ENCODE data around the gene LRP11. TPM values are rescaled to one million over a fixed set of nuclear protein-coding genes. Genes with fewer than 3 reads are reported as not detected.

The LRP11 gene
- total and polyA plus RNA-seq, 9 of the 15 experiments (the other 6 are each of a cell fraction or from before 2014, with no cell fraction given) = 0.51 to 3.5 (median 2.4) TPM

GRCh38 chr6:149867876-149868640 lies 3.9 kb upstream of the LRP11 start (continued):
- TF ChIP-seq, protein P1, sequence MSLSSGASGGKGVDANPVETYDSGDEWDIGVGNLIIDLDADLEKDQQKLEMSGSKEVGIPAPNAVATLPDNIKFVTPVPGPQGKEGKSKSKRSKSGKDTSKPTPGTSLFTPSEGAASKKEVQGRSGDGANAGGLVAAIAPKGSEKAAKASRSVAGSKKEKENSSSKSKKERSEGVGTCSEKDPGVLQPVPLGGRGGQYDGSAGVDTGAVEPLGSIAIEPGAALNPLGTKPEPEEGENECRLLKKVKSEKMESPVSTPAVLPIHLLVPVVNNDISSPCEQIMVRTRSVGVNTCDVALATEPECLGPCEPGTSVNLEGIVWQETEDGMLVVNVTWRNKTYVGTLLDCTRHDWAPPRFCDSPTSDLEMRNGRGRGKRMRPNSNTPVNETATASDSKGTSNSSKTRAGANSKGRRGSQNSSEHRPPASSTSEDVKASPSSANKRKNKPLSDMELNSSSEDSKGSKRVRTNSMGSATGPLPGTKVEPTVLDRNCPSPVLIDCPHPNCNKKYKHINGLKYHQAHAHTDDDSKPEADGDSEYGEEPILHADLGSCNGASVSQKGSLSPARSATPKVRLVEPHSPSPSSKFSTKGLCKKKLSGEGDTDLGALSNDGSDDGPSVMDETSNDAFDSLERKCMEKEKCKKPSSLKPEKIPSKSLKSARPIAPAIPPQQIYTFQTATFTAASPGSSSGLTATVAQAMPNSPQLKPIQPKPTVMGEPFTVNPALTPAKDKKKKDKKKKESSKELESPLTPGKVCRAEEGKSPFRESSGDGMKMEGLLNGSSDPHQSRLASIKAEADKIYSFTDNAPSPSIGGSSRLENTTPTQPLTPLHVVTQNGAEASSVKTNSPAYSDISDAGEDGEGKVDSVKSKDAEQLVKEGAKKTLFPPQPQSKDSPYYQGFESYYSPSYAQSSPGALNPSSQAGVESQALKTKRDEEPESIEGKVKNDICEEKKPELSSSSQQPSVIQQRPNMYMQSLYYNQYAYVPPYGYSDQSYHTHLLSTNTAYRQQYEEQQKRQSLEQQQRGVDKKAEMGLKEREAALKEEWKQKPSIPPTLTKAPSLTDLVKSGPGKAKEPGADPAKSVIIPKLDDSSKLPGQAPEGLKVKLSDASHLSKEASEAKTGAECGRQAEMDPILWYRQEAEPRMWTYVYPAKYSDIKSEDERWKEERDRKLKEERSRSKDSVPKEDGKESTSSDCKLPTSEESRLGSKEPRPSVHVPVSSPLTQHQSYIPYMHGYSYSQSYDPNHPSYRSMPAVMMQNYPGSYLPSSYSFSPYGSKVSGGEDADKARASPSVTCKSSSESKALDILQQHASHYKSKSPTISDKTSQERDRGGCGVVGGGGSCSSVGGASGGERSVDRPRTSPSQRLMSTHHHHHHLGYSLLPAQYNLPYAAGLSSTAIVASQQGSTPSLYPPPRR (CRISPR knock-in tag; IDR thresholded peaks at IDR 0.05; ENCODE audit: borderline replicate concordance) = no peak
- TF ChIP-seq, protein P2, sequence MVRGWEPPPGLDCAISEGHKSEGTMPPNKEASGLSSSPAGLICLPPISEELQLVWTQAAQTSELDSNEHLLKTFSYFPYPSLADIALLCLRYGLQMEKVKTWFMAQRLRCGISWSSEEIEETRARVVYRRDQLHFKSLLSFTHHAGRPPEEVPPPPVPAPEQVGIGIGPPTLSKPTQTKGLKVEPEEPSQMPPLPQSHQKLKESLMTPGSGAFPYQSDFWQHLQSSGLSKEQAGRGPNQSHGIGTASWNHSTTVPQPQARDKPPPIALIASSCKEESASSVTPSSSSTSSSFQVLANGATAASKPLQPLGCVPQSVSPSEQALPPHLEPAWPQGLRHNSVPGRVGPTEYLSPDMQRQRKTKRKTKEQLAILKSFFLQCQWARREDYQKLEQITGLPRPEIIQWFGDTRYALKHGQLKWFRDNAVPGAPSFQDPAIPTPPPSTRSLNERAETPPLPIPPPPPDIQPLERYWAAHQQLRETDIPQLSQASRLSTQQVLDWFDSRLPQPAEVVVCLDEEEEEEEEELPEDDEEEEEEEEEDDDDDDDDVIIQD (CRISPR knock-in tag; IDR thresholded peaks at IDR 0.05) = no peak
- TF ChIP-seq ZNF354B (CRISPR knock-in tag; IDR thresholded peaks at IDR 0.05) (no peak), TAF9B (IDR thresholded peaks at IDR 0.05; ENCODE audit: partially characterized antibody) (peak; percentile 34), KHSRP (IDR thresholded peaks at IDR 0.05) (no peak), FOXA1 (IDR thresholded peaks at IDR 0.05; ENCODE audit: borderline replicate concordance) (no peak), ZNF561 (CRISPR knock-in tag; conservative IDR thresholded peaks at IDR 0.05) (no peak), CREB5 (CRISPR knock-in tag; IDR thresholded peaks at IDR 0.05) (no peak), ZNF57 (CRISPR knock-in tag; IDR thresholded peaks at IDR 0.05) (no peak), JUN (IDR thresholded peaks at IDR 0.05; ENCODE audit: borderline replicate concordance, low read depth, low read length) (no peak), JUN (CRISPR knock-in tag; IDR thresholded peaks at IDR 0.05; ENCODE audit: borderline replicate concordance) (no peak), ZSCAN29 (IDR thresholded peaks at IDR 0.05) (no peak), ZBTB26 (CRISPR knock-in tag; IDR thresholded peaks at IDR 0.05) (no peak), PRPF4 (IDR thresholded peaks at IDR 0.05; ENCODE audit: insufficient read depth, low read depth, low read length, poor library complexity, severe bottlenecking) (no peak), TEAD1 (CRISPR knock-in tag; IDR thresholded peaks at IDR 0.05) (no peak; a peak in 1 of 4 replicates), ZNF143 (CRISPR knock-in tag; IDR thresholded peaks at IDR 0.05) (no peak), ZNF444 (CRISPR knock-in tag; IDR thresholded peaks at IDR 0.05) (no peak), ELF1 (tag; IDR thresholded peaks at IDR 0.05) (no peak), SRF (CRISPR knock-in tag; IDR thresholded peaks at IDR 0.05) (0 out of 4 replicates have a peak, but pooled peaks of 1 of the 2 experiments have one; percentile 28), CBFA2T3 (IDR thresholded peaks at IDR 0.05) (peak; percentile 52)
